Ureter (tissue), 1 donor: ENCODE measurements around the gene PIK3C2A. TPM values are rescaled to one million over a fixed set of nuclear protein-coding genes. Genes with fewer than 3 reads are reported as not detected.
"Not testable (repeated sequence)": the region's sequence is repeated elsewhere in the genome, so short reads cannot be mapped to it uniquely, and the experiment has no call there.

Experiments
- DNase-seq: peaks from one replicate; pipeline ENCODE4 v3.0.0-alpha.2; 2020; ENCODE audit warnings: low spot score
- total RNA-seq: library from RNA; stranded (reverse); gene quantifications from one replicate; pipeline ENCODE4 v1.2.4, GENCODE V29; 2023
- donor health status: DM: yes; HTN: yes; CAD: no.

PIK3C2A gene, protein sequence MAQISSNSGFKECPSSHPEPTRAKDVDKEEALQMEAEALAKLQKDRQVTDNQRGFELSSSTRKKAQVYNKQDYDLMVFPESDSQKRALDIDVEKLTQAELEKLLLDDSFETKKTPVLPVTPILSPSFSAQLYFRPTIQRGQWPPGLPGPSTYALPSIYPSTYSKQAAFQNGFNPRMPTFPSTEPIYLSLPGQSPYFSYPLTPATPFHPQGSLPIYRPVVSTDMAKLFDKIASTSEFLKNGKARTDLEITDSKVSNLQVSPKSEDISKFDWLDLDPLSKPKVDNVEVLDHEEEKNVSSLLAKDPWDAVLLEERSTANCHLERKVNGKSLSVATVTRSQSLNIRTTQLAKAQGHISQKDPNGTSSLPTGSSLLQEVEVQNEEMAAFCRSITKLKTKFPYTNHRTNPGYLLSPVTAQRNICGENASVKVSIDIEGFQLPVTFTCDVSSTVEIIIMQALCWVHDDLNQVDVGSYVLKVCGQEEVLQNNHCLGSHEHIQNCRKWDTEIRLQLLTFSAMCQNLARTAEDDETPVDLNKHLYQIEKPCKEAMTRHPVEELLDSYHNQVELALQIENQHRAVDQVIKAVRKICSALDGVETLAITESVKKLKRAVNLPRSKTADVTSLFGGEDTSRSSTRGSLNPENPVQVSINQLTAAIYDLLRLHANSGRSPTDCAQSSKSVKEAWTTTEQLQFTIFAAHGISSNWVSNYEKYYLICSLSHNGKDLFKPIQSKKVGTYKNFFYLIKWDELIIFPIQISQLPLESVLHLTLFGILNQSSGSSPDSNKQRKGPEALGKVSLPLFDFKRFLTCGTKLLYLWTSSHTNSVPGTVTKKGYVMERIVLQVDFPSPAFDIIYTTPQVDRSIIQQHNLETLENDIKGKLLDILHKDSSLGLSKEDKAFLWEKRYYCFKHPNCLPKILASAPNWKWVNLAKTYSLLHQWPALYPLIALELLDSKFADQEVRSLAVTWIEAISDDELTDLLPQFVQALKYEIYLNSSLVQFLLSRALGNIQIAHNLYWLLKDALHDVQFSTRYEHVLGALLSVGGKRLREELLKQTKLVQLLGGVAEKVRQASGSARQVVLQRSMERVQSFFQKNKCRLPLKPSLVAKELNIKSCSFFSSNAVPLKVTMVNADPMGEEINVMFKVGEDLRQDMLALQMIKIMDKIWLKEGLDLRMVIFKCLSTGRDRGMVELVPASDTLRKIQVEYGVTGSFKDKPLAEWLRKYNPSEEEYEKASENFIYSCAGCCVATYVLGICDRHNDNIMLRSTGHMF (N-terminal part only)
- 97.3 TPM for total RNA-seq

- DNase-seq, result peak; percentile 96
These were observed at the start of gene PIK3C2A for GRCh38 chr11:17207317-17208256. Gene PIK3C2A (minus strand): TSS chr11:17207986. CDS start chr11:17169741, 38,245 bp downstream.

DNA sequence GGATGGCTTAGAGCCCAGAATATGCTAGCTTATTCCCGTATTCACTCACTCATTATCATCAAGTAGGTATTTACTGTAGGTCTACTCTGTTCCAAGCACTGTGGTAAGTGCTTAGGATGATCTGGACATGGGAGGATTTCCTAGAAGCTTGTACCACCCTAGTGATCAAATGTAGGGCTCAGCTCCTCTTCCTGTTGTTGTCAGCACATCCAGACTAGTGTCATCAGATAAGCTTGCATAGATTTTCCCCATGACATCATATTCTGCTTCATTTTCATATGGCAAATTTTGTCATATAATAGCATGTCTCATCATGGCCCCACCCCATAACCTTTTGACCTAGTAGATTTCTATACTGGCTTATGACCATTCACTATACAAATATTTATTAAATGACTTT lies 49.4 kb upstream of the PIK3C2A start:
- DNase-seq, result no peak

- DNase-seq, result no peak
These were observed 48.7 kb upstream of the PIK3C2A start for GRCh38 chr11:17256512-17256911.

DNA sequence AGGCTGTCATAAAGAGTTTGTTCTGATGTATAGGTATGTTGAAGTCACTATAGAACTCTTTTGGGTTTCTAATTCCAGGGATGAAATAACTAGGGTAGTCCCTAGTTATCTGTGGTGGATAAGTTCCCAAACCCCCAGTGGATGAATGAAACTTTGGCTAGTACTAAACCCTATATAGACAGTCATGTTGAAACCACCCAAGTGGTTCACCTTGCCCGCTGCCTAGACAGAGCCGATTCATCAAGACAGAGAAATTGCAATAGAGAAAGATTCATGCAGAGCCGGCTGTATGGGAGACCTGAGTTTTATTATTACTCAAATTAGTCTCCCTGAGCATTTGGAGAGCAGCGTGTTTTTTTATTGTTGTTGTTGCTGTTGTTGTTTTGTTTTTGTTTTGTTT lies 44.9 kb upstream of the PIK3C2A start:
- DNase-seq, result no peak

DNA sequence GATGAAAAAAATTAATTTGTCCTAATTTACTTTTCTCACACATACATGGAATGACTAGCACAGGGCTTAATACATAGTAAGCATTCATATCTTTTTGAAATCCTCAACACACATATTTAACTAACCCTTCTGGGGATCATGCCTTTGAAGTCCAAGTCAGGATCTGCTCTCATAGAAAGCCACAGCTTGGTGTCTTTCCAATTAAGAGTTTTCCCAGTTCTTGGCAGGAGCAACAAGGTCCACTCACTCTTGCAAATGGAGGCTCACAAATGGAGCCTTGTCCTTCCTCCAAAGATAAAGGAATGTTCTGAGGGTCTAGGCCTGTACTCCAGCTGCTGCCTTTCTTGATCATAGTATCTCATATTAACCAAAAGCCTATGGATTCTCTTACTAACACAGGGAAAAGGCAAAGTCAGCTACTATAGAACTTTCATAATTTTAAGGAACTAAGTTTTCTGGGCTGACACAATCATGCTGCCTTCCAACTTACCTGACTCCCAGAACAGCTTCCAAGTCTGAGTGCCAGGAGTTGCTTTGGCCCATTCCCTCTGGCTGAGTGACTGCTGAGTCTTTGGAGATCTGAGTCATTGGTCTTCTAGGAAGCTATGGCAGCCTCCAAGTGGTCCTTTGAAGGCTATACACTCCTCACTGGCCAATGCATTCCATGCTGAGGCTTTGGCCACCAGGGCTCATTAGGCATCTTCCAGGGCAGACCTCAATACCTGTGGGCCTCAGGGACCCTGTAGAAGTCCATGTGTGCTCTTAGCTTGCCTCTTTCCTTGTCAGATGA lies 43.0 kb upstream of the PIK3C2A start:
- DNase-seq, result no peak

DNA sequence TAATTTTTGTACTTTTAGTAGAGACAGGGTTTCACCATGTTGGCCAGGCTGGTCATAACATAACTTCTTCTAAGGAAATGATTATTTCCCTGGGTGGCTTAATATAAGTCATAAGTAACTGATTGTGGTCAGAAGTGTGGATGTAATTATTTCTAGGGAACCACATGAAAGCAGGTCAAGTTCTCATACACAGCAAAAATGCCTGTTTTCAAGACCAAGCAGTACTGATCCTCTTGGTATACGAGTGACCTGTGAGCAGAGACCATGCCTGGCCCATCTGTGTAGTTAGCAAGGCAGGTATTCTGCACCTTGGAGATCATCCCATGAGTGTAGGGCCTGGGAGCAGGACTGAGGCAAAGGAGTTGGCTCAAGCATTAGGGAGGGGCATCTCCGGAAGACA lies 36.3 kb upstream of the PIK3C2A start:
- no peak for DNase-seq

- DNase-seq, result not testable (repeated sequence)
These were observed 35.2 kb upstream of the PIK3C2A start for GRCh38 chr11:17242954-17243353.

- DNase-seq, result no peak
These were observed 33.0 kb upstream of the PIK3C2A start for GRCh38 chr11:17240780-17241179.

GRCh38 chr11:17239927-17240326 lies 32.1 kb upstream of the PIK3C2A start:
- DNase-seq, result not testable (repeated sequence)

DNA sequence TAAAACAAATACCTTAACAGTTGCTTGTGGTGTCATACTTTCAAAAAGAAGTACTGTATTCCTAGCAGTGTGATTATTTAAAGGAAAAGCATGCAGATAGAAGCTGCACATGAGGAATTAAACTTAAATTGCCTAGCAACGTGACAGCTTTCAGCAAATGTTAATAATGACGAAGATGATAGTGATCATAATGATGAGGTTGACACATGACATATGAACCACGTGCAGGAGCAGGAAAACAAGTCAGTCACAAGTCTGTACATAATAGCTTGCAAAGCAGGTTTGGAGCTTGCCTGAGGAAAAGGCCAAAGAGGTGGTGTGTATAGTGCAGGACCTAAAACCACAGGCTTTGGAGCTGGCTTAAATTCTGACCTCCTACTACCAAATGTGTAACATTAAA lies 30.6 kb upstream of the PIK3C2A start:
- DNase-seq, result no peak

- no peak for DNase-seq
These were observed 25.3 kb upstream of the PIK3C2A start for GRCh38 chr11:17233101-17233500.

DNA sequence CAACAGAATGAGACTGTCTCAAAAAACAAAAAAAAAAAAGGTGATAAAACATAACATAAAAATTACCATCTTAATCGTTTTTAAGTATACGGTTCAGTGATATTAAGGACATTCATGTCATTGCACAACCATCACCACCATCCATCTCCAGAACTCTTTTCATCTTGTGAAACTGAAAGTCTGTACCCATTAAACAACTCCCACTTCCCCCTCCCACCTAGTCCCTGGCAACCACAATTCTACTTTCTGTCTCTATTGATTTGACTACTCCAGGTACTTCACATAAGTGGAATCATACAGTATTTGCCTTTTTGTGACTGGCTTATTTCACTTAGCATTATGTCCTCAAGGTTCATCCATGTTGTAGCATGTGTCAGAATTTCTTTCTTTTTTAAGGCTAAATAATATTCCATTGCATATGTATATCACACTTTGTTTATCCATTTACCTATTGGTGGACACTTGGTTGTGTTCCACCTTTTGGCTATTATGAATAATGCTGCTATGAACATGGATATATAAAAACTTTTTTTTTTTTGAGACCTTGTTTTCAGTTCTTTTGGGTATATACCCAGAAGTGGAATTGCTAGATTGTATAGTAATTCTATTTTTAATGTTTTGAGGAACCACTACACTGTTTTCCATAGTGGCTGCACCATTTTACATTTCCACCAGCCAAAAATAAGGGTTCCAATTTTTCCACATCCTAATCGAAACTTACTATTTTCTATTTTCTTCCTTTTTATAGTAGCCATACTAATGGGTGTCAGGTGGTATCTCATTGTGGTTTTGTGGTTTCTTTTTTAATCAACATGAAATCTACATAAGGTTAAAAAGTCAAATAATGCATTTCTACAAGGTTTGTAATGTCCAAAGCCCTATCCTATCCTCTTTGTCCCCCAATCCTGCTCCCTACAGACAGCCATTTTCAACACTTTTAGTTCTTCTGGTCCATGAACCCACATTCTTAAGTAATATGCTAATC lies 23.4 kb upstream of the PIK3C2A start:
- DNase-seq, result no peak

DNA sequence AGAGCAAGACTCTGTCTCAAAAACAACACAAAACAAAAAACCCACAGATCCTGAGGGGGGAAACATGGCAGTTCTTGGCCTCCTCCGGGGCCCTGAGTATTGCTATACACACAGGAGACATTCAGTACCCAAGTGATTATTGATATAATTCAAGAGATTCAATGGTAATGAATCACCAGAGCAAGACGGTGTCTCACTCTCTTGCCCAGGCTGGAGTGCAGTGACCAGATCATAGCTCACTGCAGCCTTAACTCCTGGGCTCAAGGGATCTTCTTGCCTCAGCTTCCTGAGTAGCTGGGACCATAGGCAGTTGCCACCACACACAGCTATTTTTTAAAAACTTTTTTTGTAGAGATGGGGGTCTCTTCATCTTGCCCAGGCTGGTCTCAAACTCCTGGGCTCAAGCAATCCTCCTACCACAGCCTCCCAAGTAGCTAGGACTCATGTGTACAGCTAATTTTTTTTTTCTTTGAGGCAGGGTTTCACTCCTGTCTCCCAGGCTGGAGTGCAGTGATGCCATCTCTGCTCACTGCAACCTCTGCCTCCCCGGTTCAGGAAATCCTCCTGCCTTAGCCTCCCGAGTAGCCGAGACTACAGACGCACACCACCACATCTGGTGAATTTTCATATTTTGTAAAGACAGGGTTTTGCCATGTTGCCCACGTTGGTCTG lies 21.8 kb upstream of the PIK3C2A start:
- DNase-seq, result no peak

- DNase-seq, result not testable (repeated sequence)
These were observed 20.6 kb upstream of the PIK3C2A start for GRCh38 chr11:17228186-17228925.

DNA sequence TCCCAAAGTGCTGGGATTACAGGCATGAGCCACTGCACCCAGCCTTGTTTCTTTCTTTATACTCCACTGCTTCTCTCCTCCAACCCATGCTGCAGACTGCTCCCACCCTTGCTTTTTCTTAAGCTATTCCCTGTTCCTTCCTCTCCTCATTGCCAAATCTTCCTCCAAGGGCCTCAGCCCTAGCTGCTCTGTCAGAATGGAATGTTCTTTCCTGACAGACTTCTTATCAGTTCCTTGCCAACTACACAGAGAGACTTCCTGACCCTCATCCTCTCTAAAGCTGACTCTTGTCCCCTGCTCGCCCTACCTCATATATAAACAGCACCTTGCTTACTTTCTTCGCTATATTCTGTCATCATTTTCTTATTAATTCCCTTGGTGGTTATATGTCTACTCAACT lies 16.9 kb upstream of the PIK3C2A start:
- no peak for DNase-seq

GRCh38 chr11:17221968-17222367 lies 14.2 kb upstream of the PIK3C2A start:
- no peak for DNase-seq

DNA sequence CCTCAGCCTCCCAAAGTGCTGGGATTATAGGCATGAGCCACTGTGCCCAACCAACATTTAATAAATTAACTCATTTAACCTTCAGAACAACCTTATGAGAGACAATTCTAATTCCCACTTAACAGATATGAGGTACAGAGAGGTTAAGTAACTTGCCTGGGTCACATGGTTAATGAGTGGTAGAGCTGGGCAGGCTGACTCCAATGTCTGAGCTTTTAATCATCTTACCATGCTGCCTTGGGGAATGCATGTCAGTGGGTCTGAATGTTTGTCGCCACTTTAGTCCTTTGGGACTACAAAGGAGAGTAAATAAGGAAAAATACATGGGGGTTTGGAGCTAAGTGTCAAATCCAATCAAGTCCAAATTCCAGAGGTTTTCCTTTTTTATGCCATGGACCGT lies 11.2 kb upstream of the PIK3C2A start:
- DNase-seq, result no peak

DNA sequence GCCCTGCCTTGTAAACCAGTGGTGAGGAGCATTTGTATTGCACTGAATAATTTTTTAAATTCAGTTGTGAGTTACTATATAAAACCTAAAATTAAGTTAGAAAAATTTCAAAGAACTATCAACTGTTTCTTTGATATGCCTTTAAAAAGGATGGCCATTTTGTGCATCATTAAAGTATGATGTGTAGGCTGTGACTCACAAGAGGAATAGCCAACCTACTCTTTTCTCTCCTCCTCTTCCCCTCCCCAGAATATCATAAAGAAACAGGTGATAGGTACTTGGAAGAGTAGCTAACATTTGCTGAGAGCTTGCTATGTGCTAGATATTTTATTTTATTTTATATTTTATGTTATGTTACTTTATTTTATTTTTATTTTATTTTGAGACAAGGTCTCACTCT lies 10.6 kb upstream of the PIK3C2A start:
- no peak for DNase-seq
